ENCODE measurements around the gene HOMER2. TPM values are rescaled to one million over a fixed set of nuclear protein-coding genes. Genes with fewer than 3 reads are reported as not detected.
"Not testable (repeated sequence)": the region's sequence is repeated elsewhere in the genome, so short reads cannot be mapped to it uniquely, and the experiment has no call there.

The HOMER2 gene
- total RNA-seq, 2 experiments from 2014 or later = 3.1 to 3.3 TPM

GRCh38 chr15:82950295-82950694 is 2.2 kb downstream of the HOMER2 start:
- H3K9me3 Mint-ChIP-seq = no peaks in the 10 kb centered on the region

GRCh38 chr15:82946155-82946701 is 6.3 kb downstream of the HOMER2 start:
- Mint-ChIP-seq H3K4me3 (no peak overlapping the region), H3K27me3 (no peaks in the 10 kb centered on the region), H3K9me3 (no peaks in the 10 kb centered on the region), H3K4me1 (no peaks in the 10 kb centered on the region), H3K27ac (no peak overlapping the region), H3K36me3 (no peaks in the 10 kb centered on the region)
- no peak for DNase-seq

More at GRCh38 chr15:82950295-82950694, 2.2 kb downstream of the HOMER2 start:
- no peaks in the 10 kb centered on the region for H3K36me3 Mint-ChIP-seq
- peaks cover 5% of the 10 kb centered on the region for H3K4me1 Mint-ChIP-seq
- H3K27me3 Mint-ChIP-seq = peaks cover 6% of the 10 kb centered on the region
- DNase-seq = no peak
- H3K4me3 Mint-ChIP-seq = no peak overlapping the region
- H3K27ac Mint-ChIP-seq = no peak overlapping the region

GRCh38 chr15:82945326-82945725 is 7.2 kb downstream of the HOMER2 start:
- Mint-ChIP-seq H3K27me3 (no peaks in the 10 kb centered on the region), H3K4me1 (no peaks in the 10 kb centered on the region), H3K9me3 (no peaks in the 10 kb centered on the region), H3K4me3 (no peak overlapping the region), H3K36me3 (no peaks in the 10 kb centered on the region), H3K27ac (no peak overlapping the region)
- no peak for DNase-seq

- Mint-ChIP-seq H3K27me3 (no peaks in the 10 kb centered on the region), H3K4me1 (no peaks in the 10 kb centered on the region), H3K4me3 (no peak overlapping the region), H3K9me3 (no peaks in the 10 kb centered on the region), H3K27ac (no peak overlapping the region), H3K36me3 (no peaks in the 10 kb centered on the region)
- DNase-seq = no peak
Observed at GRCh38 chr15:82944821-82945220, 7.7 kb downstream of the HOMER2 start.

GRCh38 chr15:82944056-82944455 is 8.5 kb downstream of the HOMER2 start:
- Mint-ChIP-seq H3K27me3 (no peaks in the 10 kb centered on the region), H3K9me3 (no peaks in the 10 kb centered on the region)

GRCh38 chr15:82943176-82943575 is 9.3 kb downstream of the HOMER2 start:
- Mint-ChIP-seq H3K4me3 (no peak overlapping the region), H3K27me3 (no peaks in the 10 kb centered on the region), H3K4me1 (no peaks in the 10 kb centered on the region), H3K36me3 (no peaks in the 10 kb centered on the region), H3K27ac (no peak overlapping the region), H3K9me3 (no peaks in the 10 kb centered on the region)
- no peak for DNase-seq

More at GRCh38 chr15:82944056-82944455, 8.5 kb downstream of the HOMER2 start:
- Mint-ChIP-seq H3K4me3 (no peak overlapping the region), H3K36me3 (no peaks in the 10 kb centered on the region), H3K4me1 (no peaks in the 10 kb centered on the region), H3K27ac (no peak overlapping the region)
- DNase-seq = no peak

- no peaks in the 10 kb centered on the region for H3K4me1 Mint-ChIP-seq
- no peak overlapping the region for H3K27ac Mint-ChIP-seq
Observed at GRCh38 chr15:82942691-82943090, 9.8 kb downstream of the HOMER2 start.

GRCh38 chr15:82939678-82940077 is 12.8 kb downstream of the HOMER2 start:
- not testable (repeated sequence) for H3K4me1 Mint-ChIP-seq, H3K27ac Mint-ChIP-seq, DNase-seq, H3K36me3 Mint-ChIP-seq, H3K4me3 Mint-ChIP-seq, H3K9me3 Mint-ChIP-seq, H3K27me3 Mint-ChIP-seq

More at GRCh38 chr15:82942691-82943090, 9.8 kb downstream of the HOMER2 start:
- Mint-ChIP-seq H3K9me3 (no peaks in the 10 kb centered on the region), H3K36me3 (no peaks in the 10 kb centered on the region), H3K4me3 (no peak overlapping the region), H3K27me3 (no peaks in the 10 kb centered on the region)
- DNase-seq = no peak

GRCh38 chr15:82937712-82938058 is 14.8 kb downstream of the HOMER2 start:
- no peak overlapping the region for H3K4me3 Mint-ChIP-seq
- no peak overlapping the region for H3K27ac Mint-ChIP-seq
- peaks cover 6% of the 10 kb centered on the region for H3K4me1 Mint-ChIP-seq
- no peaks in the 10 kb centered on the region for H3K9me3 Mint-ChIP-seq
- DNase-seq = no peak
- H3K36me3 Mint-ChIP-seq = no peaks in the 10 kb centered on the region
- H3K27me3 Mint-ChIP-seq = no peaks in the 10 kb centered on the region

- no peaks in the 10 kb centered on the region for H3K36me3 Mint-ChIP-seq
- DNase-seq = no peak
- no peaks in the 10 kb centered on the region for H3K9me3 Mint-ChIP-seq
- no peak overlapping the region for H3K4me3 Mint-ChIP-seq
- no peak overlapping the region for H3K27ac Mint-ChIP-seq
- H3K4me1 Mint-ChIP-seq = peaks cover 6% of the 10 kb centered on the region
- no peaks in the 10 kb centered on the region for H3K27me3 Mint-ChIP-seq
Observed at GRCh38 chr15:82936966-82937711, 15.4 kb downstream of the HOMER2 start.

- H3K9me3 Mint-ChIP-seq = no peaks in the 10 kb centered on the region
- H3K27ac Mint-ChIP-seq = no peak overlapping the region
- no peak for DNase-seq
- no peaks in the 10 kb centered on the region for H3K36me3 Mint-ChIP-seq
- H3K4me3 Mint-ChIP-seq = no peak overlapping the region
- H3K27me3 Mint-ChIP-seq = no peaks in the 10 kb centered on the region
- peaks cover 6% of the 10 kb centered on the region for H3K4me1 Mint-ChIP-seq
Observed at GRCh38 chr15:82935382-82935781, 17.1 kb downstream of the HOMER2 start.

- no peak for DNase-seq
- Mint-ChIP-seq H3K27me3 (no peaks in the 10 kb centered on the region), H3K9me3 (no peaks in the 10 kb centered on the region), H3K36me3 (no peaks in the 10 kb centered on the region), H3K4me3 (no peak overlapping the region), H3K27ac (no peak overlapping the region), H3K4me1 (peaks cover 6% of the 10 kb centered on the region)
Observed at GRCh38 chr15:82934100-82934880, 18.2 kb downstream of the HOMER2 start.

- peaks cover 6% of the 10 kb centered on the region for H3K4me1 Mint-ChIP-seq
- H3K36me3 Mint-ChIP-seq = no peaks in the 10 kb centered on the region
- DNase-seq = peak; percentile 6
- H3K4me3 Mint-ChIP-seq = no peak overlapping the region
- H3K27me3 Mint-ChIP-seq = no peaks in the 10 kb centered on the region
- H3K27ac Mint-ChIP-seq = no peak overlapping the region
- H3K9me3 Mint-ChIP-seq = no peaks in the 10 kb centered on the region
Observed at GRCh38 chr15:82933576-82933975, 18.9 kb downstream of the HOMER2 start.

GRCh38 chr15:82931221-82931620 is 21.3 kb downstream of the HOMER2 start:
- H3K27me3 Mint-ChIP-seq = no peaks in the 10 kb centered on the region
- H3K36me3 Mint-ChIP-seq = no peaks in the 10 kb centered on the region
- H3K9me3 Mint-ChIP-seq = no peaks in the 10 kb centered on the region
- DNase-seq = no peak
- no peak overlapping the region for H3K27ac Mint-ChIP-seq
- H3K4me1 Mint-ChIP-seq = peaks cover 6% of the 10 kb centered on the region
- no peak overlapping the region for H3K4me3 Mint-ChIP-seq

- Mint-ChIP-seq H3K36me3 (no peaks in the 10 kb centered on the region), H3K27me3 (no peaks in the 10 kb centered on the region), H3K9me3 (no peaks in the 10 kb centered on the region), H3K27ac (no peak overlapping the region), H3K4me3 (no peak overlapping the region), H3K4me1 (peaks cover 6% of the 10 kb centered on the region)
- DNase-seq = no peak
Observed at GRCh38 chr15:82930461-82930860, 22.1 kb downstream of the HOMER2 start.

All from activated naive CD8-positive, alpha-beta T cell treated with anti-CD3 and anti-CD28 coated beads for 36 hours (primary cell).